ENCODE measurements around the gene SYNE1. TPM values are rescaled to one million over a fixed set of nuclear protein-coding genes. Genes with fewer than 3 reads are reported as not detected.

The SYNE1 gene
- total and polyA plus RNA-seq, 2 of the 8 experiments (the other 6 are each of a cell fraction or from before 2014, with no cell fraction given), result 2.8 to 5.5 TPM

DNA sequence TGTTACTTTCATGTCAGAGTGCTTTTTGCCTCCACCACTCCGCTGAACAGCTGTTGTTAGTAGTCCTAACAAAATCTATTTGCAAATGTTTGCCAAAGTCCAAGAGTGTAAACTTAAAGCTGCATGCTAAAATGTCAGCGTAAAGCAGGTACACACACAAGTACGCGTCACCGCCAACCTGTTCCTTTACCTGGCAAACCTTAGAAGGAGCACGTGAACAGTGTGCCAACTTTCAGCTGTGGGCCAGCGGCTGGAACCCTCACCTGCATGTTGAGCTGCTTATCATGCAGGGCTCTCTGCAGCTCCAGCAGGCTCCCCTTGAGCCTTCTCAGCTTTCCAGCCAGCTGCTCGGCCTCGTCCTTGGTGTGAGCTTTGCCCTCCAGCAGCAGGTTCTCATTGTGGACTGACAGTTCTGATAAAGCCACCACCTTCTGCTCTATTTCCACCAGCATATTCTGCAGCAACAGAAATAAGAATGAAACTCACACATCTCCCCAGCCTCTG lies 359.3 kb downstream of the SYNE1 start (continued):
- TF ChIP-seq, protein P1, sequence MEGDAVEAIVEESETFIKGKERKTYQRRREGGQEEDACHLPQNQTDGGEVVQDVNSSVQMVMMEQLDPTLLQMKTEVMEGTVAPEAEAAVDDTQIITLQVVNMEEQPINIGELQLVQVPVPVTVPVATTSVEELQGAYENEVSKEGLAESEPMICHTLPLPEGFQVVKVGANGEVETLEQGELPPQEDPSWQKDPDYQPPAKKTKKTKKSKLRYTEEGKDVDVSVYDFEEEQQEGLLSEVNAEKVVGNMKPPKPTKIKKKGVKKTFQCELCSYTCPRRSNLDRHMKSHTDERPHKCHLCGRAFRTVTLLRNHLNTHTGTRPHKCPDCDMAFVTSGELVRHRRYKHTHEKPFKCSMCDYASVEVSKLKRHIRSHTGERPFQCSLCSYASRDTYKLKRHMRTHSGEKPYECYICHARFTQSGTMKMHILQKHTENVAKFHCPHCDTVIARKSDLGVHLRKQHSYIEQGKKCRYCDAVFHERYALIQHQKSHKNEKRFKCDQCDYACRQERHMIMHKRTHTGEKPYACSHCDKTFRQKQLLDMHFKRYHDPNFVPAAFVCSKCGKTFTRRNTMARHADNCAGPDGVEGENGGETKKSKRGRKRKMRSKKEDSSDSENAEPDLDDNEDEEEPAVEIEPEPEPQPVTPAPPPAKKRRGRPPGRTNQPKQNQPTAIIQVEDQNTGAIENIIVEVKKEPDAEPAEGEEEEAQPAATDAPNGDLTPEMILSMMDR (IDR thresholded peaks at IDR 0.05; ENCODE audit: control extremely low read depth in 1 of 3, insufficient read depth in 1 of 3, low read depth in 1 of 3, low read length in 3 of 3), result no peak
- TF ChIP-seq JUND (IDR thresholded peaks at IDR 0.05; ENCODE audit: low read length), result no peak
- TF ChIP-seq RAD21 (IDR thresholded peaks at IDR 0.05 in 1 of 2, conservative IDR thresholded peaks at IDR 0.05 in 1 of 2; ENCODE audit: low read depth in 2 of 2, low read length in 2 of 2), result no peak
- TF ChIP-seq SUZ12 (IDR thresholded peaks at IDR 0.05; ENCODE audit: low read length), result no peak
- no peak for TF ChIP-seq CEBPB (IDR thresholded peaks at IDR 0.05; ENCODE audit: low read depth, low read length)

Data from H1 (cell line).